Caki2 (cell line): ENCODE measurements around the gene IGF2BP2. TPM values are rescaled to one million over a fixed set of nuclear protein-coding genes. Genes with fewer than 3 reads are reported as not detected.
"Not testable (repeated sequence)": the region's sequence is repeated elsewhere in the genome, so short reads cannot be mapped to it uniquely, and the experiment has no call there.

ENCODE experiments used
- DNase-seq: peaks from one replicate; pipeline ENCODE4 v3.0.0-alpha.2; 2015; ENCODE audit warnings: low read depth
- in situ Hi-C: cut with HindIII; loops from 2 replicates; pipeline ENCODE4 v1.10.0; 2016; ENCODE audit warnings: low sequenced_read_pairs, low pct_unique_long_range_greater_than_20kb, mixed read lengths
- total RNA-seq: library from RNA; depleted of rRNA; stranded (reverse); fragments of >200 nt; shearing (Covaris generic); gene quantifications from 2 replicates; pipeline ENCODE4 v1.2.3, GENCODE V29; 2014; ENCODE audit warnings: low replicate concordance

IGF2BP2 gene
- total RNA-seq, 1 experiment from 2014 or later, result 23.0 TPM

GRCh38 chr3:185843635-185844034 lies 18.8 kb upstream of the IGF2BP2 start:
- DNase-seq, result no peak
- in situ Hi-C loops, result no loop called here

GRCh38 chr3:185843126-185843525 lies 18.3 kb upstream of the IGF2BP2 start:
- DNase-seq, result no peak

GRCh38 chr3:185842241-185842640 lies 17.4 kb upstream of the IGF2BP2 start:
- DNase-seq, result no peak
- in situ Hi-C loops, result no loop called here

More at GRCh38 chr3:185843126-185843525, 18.3 kb upstream of the IGF2BP2 start:
- in situ Hi-C loops, result no loop called here

- in situ Hi-C loops, DNase-seq: not testable (repeated sequence)
Measured at GRCh38 chr3:185838417-185838989, 13.7 kb upstream of the IGF2BP2 start.

- in situ Hi-C loops, result no loop called here
- no peak for DNase-seq
Measured at GRCh38 chr3:185837414-185837813, 12.6 kb upstream of the IGF2BP2 start.

- in situ Hi-C loops, result no loop called here
- DNase-seq, result no peak
Measured at GRCh38 chr3:185831990-185832389, 7.1 kb upstream of the IGF2BP2 start.

GRCh38 chr3:185831195-185831594 lies 6.4 kb upstream of the IGF2BP2 start:
- in situ Hi-C loops, result no loop called here

GRCh38 chr3:185830018-185830797 lies 5.4 kb upstream of the IGF2BP2 start:
- in situ Hi-C loops, result no loop called here
- peak; percentile 27 for DNase-seq

More at GRCh38 chr3:185831195-185831594, 6.4 kb upstream of the IGF2BP2 start:
- DNase-seq, result peak; percentile 75

- DNase-seq, result no peak
- in situ Hi-C loops, result loop anchor here (10.0 kb wide), 1 partner anchor 96 kb away; no protein-coding TSS in a partner anchor
Measured at GRCh38 chr3:185828755-185829154, 3.9 kb upstream of the IGF2BP2 start.

GRCh38 chr3:185827595-185828344 lies 2.9 kb upstream of the IGF2BP2 start:
- in situ Hi-C loops, result loop anchor here (10.0 kb wide), 1 partner anchor 97 kb away; no protein-coding TSS in a partner anchor
- no peak for DNase-seq

GRCh38 chr3:185825639-185826481 lies 1.0 kb upstream of the IGF2BP2 start:
- peak; percentile 40 for DNase-seq
- in situ Hi-C loops, result loop anchor here (10.0 kb wide), 1 partner anchor 99 kb away; no protein-coding TSS in a partner anchor

- in situ Hi-C loops, result loop anchor here (10.0 kb wide), 1 partner anchor 100 kb away; no protein-coding TSS in a partner anchor
Measured at GRCh38 chr3:185824051-185825005, 514 bp downstream of the IGF2BP2 start.

GRCh38 chr3:185823078-185824044 lies 1.5 kb downstream of the IGF2BP2 start:
- peak; percentile 56 for DNase-seq
- in situ Hi-C loops, result loop anchor here (10.0 kb wide), 1 partner anchor 101 kb away; no protein-coding TSS in a partner anchor

More at GRCh38 chr3:185824051-185825005, 514 bp downstream of the IGF2BP2 start:
- peak; percentile 59 for DNase-seq

- peak; percentile 23 for DNase-seq
- in situ Hi-C loops, result loop anchor here (10.0 kb wide), 1 partner anchor 102 kb away; no protein-coding TSS in a partner anchor
Measured at GRCh38 chr3:185822221-185823000, 2.4 kb downstream of the IGF2BP2 start.
